ENCODE results near the gene GRAMD4.

GRCh38 chr22:46611189-46611588 is 9.0 kb upstream of the GRAMD4 start:
- no peak for TF ChIP-seq SUZ12 (IDR thresholded peaks at IDR 0.05; ENCODE audit: unreplicated experiment)
- TF ChIP-seq RELA (IDR thresholded peaks at IDR 0.05; ENCODE audit: borderline replicate concordance, partially characterized antibody): no peak
- TF ChIP-seq ZNF274 (IDR thresholded peaks at IDR 0.05; ENCODE audit: insufficient read depth, insufficient read length): no peak
- TF ChIP-seq RAD21 (IDR thresholded peaks at IDR 0.05; ENCODE audit: insufficient read depth, low read depth, low read length): no peak
- TF ChIP-seq EZH2 (IDR thresholded peaks at IDR 0.05; ENCODE audit: borderline replicate concordance, control insufficient read depth, low read depth, low read length): no peak
- no peak for TF ChIP-seq CTCF (IDR thresholded peaks at IDR 0.05 in 2 of 3, conservative IDR thresholded peaks at IDR 0.05 in 1 of 3; ENCODE audit: control insufficient read depth in 2 of 3, extremely low read depth in 1 of 3, insufficient read depth in 1 of 3, low read depth in 3 of 3, low read length in 3 of 3)
- no peak for TF ChIP-seq POLR2AphosphoS5 (IDR thresholded peaks at IDR 0.05; ENCODE audit: low read length)
